ENCODE results near the gene SGTA.

DNA sequence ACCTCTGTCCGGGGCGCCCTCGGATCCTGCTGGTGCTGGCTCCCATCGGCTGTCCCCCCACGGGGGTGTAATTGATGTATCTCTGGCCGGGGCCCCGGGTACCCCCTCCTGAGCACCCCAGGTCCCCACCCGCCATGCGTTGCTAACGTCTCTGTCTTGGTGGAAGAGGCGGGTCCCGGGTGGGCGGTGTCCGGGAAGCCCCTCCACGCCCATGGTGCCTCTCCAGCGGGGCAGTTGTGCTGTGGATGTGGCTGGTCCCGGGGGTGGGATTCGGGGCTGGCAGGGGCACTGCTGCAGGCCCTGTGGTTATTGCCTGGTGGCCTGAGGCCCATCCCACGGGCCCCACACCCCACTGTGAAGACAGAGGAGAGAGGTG lies 66.8 kb downstream of the SGTA start:
- TF ChIP-seq, protein P1, sequence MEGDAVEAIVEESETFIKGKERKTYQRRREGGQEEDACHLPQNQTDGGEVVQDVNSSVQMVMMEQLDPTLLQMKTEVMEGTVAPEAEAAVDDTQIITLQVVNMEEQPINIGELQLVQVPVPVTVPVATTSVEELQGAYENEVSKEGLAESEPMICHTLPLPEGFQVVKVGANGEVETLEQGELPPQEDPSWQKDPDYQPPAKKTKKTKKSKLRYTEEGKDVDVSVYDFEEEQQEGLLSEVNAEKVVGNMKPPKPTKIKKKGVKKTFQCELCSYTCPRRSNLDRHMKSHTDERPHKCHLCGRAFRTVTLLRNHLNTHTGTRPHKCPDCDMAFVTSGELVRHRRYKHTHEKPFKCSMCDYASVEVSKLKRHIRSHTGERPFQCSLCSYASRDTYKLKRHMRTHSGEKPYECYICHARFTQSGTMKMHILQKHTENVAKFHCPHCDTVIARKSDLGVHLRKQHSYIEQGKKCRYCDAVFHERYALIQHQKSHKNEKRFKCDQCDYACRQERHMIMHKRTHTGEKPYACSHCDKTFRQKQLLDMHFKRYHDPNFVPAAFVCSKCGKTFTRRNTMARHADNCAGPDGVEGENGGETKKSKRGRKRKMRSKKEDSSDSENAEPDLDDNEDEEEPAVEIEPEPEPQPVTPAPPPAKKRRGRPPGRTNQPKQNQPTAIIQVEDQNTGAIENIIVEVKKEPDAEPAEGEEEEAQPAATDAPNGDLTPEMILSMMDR (IDR thresholded peaks at IDR 0.05; ENCODE audit: control extremely low read depth in 1 of 3, insufficient read depth in 1 of 3, low read depth in 1 of 3, low read length in 3 of 3): no peak
- TF ChIP-seq SUZ12 (IDR thresholded peaks at IDR 0.05; ENCODE audit: low read length): no peak
- TF ChIP-seq CHD2 (IDR thresholded peaks at IDR 0.05; ENCODE audit: low read length): no peak
- no peak for TF ChIP-seq RAD21 (IDR thresholded peaks at IDR 0.05 in 1 of 2, conservative IDR thresholded peaks at IDR 0.05 in 1 of 2; ENCODE audit: low read depth in 2 of 2, low read length in 2 of 2)

Data from H1 (cell line).